A673 (cell line): ENCODE measurements around the gene ITPA.

Experiments
- CTCF ChIP-seq: fragments of 300-800, 200-600 bp; sonication (generic); conservative IDR thresholded peaks from 2 replicates; pipeline ENCODE4 v1.5.1; 2017; ENCODE audit warnings: low read depth, mild to moderate bottlenecking, antibody characterized with exemption, low read length, moderate library complexity, mixed read lengths
- EZH2 ChIP-seq: fragments of 200-600 bp; sonication (generic); IDR thresholded peaks from 2 replicates; pipeline ENCODE4 v1.6.1; 2017; ENCODE audit warnings: borderline replicate concordance, low read depth, mild to moderate bottlenecking, mixed read lengths, antibody characterized with exemption, low read length; ENCODE audit not compliant: poor library complexity, severe bottlenecking

- TF ChIP-seq CTCF, result no peak
- TF ChIP-seq EZH2, result no peak
These were observed 49.1 kb downstream of the ITPA start for GRCh38 chr20:3258429-3258828.
